Mammary epithelial cell (primary cell): ENCODE measurements around the gene FOXN1.

Source experiments
- EZH2 ChIP-seq: IDR thresholded peaks from 2 replicates; pipeline ENCODE4 v1.6.1; 2012; ENCODE audit warnings: low read length, inconsistent platforms, borderline replicate concordance
- TF ChIP-seq, protein P1 (sequence below), 2 donors: IDR thresholded peaks in 1 of 2; conservative IDR thresholded peaks in 1 of 2; 2 replicates each; pipeline ENCODE4 v1.5.1; 2011 to 2012; ENCODE audit warnings: inconsistent platforms in 2 of 2, low read length in 2 of 2, mild to moderate bottlenecking in 2 of 2, control low read depth in 1 of 2, low read depth in 1 of 2; ENCODE audit not compliant: insufficient read depth in 1 of 2; ENCODE audit errors: extremely low read depth in 1 of 2

DNA sequence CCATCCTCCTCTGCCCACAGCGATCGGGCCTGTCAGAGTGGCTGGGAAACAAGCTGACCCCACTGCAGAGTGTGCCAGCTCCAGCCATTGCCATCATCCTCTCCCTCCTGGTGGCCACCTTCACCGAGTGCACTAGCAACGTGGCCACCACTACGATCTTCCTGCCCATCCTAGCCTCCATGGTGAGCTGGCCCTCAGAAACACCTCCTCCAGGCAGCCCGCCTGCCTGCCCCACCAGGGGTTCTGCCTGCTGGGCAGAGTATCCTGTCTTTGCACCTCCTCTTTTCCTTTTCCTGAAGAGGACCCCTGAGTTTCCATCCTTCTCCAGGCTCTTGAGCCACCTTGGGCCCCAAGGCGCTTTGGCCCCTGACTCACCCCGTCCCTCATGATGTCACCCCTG lies 10.5 kb upstream of the FOXN1 start:
- TF ChIP-seq, protein P1, sequence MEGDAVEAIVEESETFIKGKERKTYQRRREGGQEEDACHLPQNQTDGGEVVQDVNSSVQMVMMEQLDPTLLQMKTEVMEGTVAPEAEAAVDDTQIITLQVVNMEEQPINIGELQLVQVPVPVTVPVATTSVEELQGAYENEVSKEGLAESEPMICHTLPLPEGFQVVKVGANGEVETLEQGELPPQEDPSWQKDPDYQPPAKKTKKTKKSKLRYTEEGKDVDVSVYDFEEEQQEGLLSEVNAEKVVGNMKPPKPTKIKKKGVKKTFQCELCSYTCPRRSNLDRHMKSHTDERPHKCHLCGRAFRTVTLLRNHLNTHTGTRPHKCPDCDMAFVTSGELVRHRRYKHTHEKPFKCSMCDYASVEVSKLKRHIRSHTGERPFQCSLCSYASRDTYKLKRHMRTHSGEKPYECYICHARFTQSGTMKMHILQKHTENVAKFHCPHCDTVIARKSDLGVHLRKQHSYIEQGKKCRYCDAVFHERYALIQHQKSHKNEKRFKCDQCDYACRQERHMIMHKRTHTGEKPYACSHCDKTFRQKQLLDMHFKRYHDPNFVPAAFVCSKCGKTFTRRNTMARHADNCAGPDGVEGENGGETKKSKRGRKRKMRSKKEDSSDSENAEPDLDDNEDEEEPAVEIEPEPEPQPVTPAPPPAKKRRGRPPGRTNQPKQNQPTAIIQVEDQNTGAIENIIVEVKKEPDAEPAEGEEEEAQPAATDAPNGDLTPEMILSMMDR (conservative IDR thresholded peaks at IDR 0.05 in 1 of 2, IDR thresholded peaks at IDR 0.05 in 1 of 2; ENCODE audit: extremely low read depth in 1 of 2, insufficient read depth in 1 of 2, low read depth in 1 of 2, low read length in 2 of 2) = no peak
- no peak for TF ChIP-seq EZH2
